ENCODE data around the gene ZNF598.

Gene ZNF598

DNA sequence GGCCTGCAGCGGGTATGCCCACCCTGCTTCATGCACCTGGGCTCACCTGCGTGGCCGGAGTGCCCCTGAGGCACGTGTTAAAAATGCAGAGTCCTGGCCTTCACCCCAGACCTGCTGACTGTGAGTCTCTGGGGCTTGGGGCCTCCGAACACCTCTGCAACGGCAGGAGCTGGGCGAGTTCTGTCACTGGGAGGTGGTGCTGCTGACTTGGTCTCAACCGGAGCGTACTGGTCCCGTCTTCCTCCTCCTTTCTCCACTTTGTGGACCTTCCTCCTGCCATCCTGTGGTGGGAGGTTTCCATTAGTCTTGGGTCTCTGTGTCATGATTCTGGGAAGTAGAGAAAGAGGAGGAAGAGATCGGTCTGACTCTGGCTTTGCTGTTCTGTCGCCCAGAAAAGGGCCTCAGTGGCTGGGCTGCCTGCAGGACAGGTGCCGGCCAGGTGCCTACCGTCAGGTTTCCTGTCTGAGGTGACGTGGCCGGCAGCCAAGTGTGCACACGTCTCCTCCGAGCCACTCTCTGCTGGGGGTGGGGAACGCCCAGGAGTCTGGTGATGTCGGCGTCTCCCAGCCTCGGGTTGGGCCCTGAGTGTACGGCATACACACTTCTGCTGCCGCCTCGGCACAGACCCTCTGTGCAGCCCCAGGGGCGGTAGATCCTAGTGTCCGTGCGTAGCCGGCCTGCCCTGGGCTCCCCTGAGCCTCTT lies 45.1 kb upstream of the ZNF598 start:
- POLR2A ChIA-PET: no interaction called here
- CTCF ChIA-PET: interaction anchor here (1.9 kb wide), 1 partner anchor 51 kb away, joined by 5 read pairs; no protein-coding TSS in a partner anchor
- DNase-seq (ENCODE audit: extremely low spot score): no peak
- TF ChIP-seq, protein P1, sequence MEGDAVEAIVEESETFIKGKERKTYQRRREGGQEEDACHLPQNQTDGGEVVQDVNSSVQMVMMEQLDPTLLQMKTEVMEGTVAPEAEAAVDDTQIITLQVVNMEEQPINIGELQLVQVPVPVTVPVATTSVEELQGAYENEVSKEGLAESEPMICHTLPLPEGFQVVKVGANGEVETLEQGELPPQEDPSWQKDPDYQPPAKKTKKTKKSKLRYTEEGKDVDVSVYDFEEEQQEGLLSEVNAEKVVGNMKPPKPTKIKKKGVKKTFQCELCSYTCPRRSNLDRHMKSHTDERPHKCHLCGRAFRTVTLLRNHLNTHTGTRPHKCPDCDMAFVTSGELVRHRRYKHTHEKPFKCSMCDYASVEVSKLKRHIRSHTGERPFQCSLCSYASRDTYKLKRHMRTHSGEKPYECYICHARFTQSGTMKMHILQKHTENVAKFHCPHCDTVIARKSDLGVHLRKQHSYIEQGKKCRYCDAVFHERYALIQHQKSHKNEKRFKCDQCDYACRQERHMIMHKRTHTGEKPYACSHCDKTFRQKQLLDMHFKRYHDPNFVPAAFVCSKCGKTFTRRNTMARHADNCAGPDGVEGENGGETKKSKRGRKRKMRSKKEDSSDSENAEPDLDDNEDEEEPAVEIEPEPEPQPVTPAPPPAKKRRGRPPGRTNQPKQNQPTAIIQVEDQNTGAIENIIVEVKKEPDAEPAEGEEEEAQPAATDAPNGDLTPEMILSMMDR (IDR thresholded peaks at IDR 0.05; ENCODE audit: control extremely low read depth, extremely low read depth, low read depth, missing control alignments): no peak

- TF ChIP-seq, protein P1 (IDR thresholded peaks at IDR 0.05; ENCODE audit: control extremely low read depth, extremely low read depth, low read depth, missing control alignments): no peak
- CTCF ChIA-PET: interaction anchor here (1.4 kb wide), 1 partner anchor 13 kb away, joined by 3 read pairs; no protein-coding TSS in a partner anchor
- no peak for DNase-seq (ENCODE audit: extremely low spot score)
- POLR2A ChIA-PET: no interaction called here
Observed at GRCh38 chr16:2053897-2054296, 44.3 kb upstream of the ZNF598 start.

GRCh38 chr16:2053211-2053610 lies 43.6 kb upstream of the ZNF598 start:
- TF ChIP-seq, protein P1 (IDR thresholded peaks at IDR 0.05; ENCODE audit: control extremely low read depth, extremely low read depth, low read depth, missing control alignments): no peak
- ChIA-PET CTCF (interaction anchor here (1.4 kb wide), 1 partner anchor 14 kb away, joined by 3 read pairs; no protein-coding TSS in a partner anchor), POLR2A (no interaction called here)
- DNase-seq (ENCODE audit: extremely low spot score): no peak

GRCh38 chr16:2048116-2048543 lies 38.5 kb upstream of the ZNF598 start:
- TF ChIP-seq, protein P1 (IDR thresholded peaks at IDR 0.05; ENCODE audit: control extremely low read depth, extremely low read depth, low read depth, missing control alignments): no peak
- ChIA-PET CTCF (interaction anchor here (0.7 to 3.3 kb wide), 8 partner anchors 21 to 105 kb away, joined by 3 to 23 read pairs (median 4); partner anchors contain the start of genes NHERF2 and TBL3), POLR2A (interaction anchor here (1.8 kb wide), 1 partner anchor 107 kb away, joined by 12 read pairs; the partner anchor contains the start of gene TRAF7)
- no peak for DNase-seq (ENCODE audit: extremely low spot score)

GRCh38 chr16:2047330-2048115 lies 37.9 kb upstream of the ZNF598 start, which contains the start of the genes NTHL1 and TSC2:
Gene NTHL1 (minus strand): TSS chr16:2047834. CDS start chr16:2047823, 11 bp downstream.
Gene TSC2 (plus strand): TSS chr16:2047985. CDS start chr16:2048616, 631 bp downstream.
- peak; percentile 98 for DNase-seq (ENCODE audit: extremely low spot score)
- TF ChIP-seq, protein P1 (IDR thresholded peaks at IDR 0.05; ENCODE audit: control extremely low read depth, extremely low read depth, low read depth, missing control alignments): no peak
- ChIA-PET POLR2A (interaction anchor here (1.8 kb wide), 1 partner anchor 108 kb away, joined by 12 read pairs; the partner anchor contains the start of gene TRAF7), CTCF (interaction anchor here (0.7 to 3.3 kb wide), 9 partner anchors 9 to 105 kb away, joined by 3 to 23 read pairs (median 4); partner anchors contain the start of genes NHERF2 and TBL3)

DNA sequence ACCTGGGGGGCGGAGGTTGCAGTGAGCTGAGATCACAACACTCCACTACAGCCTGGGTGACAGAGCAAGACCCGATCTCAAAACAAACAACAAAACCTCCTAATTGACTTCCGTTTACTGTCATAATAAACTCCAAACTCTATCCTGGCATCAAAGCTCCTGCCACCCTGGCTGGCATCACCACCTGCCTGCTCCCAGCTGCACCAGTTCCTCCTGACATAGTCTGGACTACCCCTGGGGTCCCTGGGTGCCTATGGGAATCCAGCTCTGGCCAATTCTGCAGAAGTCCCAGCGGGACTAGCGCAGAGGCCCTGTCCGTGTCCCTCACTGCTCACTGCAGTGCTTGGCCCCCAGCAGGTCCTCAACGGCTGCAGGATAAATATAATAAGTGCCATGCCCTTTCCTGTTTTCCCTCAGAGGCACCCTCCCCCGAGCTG lies 37.3 kb upstream of the ZNF598 start:
- DNase-seq (ENCODE audit: extremely low spot score): no peak
- ChIA-PET CTCF (interaction anchor here (1.2 to 3.3 kb wide), 6 partner anchors 10 to 104 kb away, joined by 3 to 23 read pairs (median 5); no protein-coding TSS in a partner anchor), POLR2A (interaction anchor here (0.7 to 1.8 kb wide), 2 partner anchors 108 to 109 kb away, joined by 3 to 12 read pairs; partner anchors contain the start of gene TRAF7)
- TF ChIP-seq, protein P1 (IDR thresholded peaks at IDR 0.05; ENCODE audit: control extremely low read depth, extremely low read depth, low read depth, missing control alignments): no peak
